Activated gamma-delta T cell treated with Interleukin-2 at 50 U/mL for 16 hours (primary cell): Measurements from ENCODE around the gene DVL2.

Experiments used
- DNase-seq: peaks from one replicate; pipeline ENCODE4 v3.0.0-alpha.2; 2020

DVL2 gene

GRCh38 chr17:7237266-7237760, 3.0 kb upstream of the DVL2 start:
- no peak for DNase-seq

GRCh38 chr17:7236808-7237207, 2.5 kb upstream of the DVL2 start:
- DNase-seq, result no peak

GRCh38 chr17:7235693-7236665, 1.7 kb upstream of the DVL2 start:
- no peak for DNase-seq

GRCh38 chr17:7233701-7234082, 625 bp downstream of the DVL2 start:
- DNase-seq, result no peak

- DNase-seq, result no peak
Measured at GRCh38 chr17:7232114-7232513, 2.2 kb downstream of the DVL2 start.

- no peak for DNase-seq
Measured at GRCh38 chr17:7229504-7229903, 4.8 kb downstream of the DVL2 start.

- no peak for DNase-seq
Measured at GRCh38 chr17:7228920-7229319, 5.4 kb downstream of the DVL2 start.

- DNase-seq, result no peak
Measured at GRCh38 chr17:7226721-7227710, 7.3 kb downstream of the DVL2 start.

GRCh38 chr17:7225711-7226331, 8.5 kb downstream of the DVL2 start:
- no peak for DNase-seq

GRCh38 chr17:7224661-7225111, 9.6 kb downstream of the DVL2 start:
- no peak for DNase-seq

GRCh38 chr17:7224110-7224509, 10.2 kb downstream of the DVL2 start:
- DNase-seq, result no peak

GRCh38 chr17:7223375-7223774, 10.9 kb downstream of the DVL2 start:
- DNase-seq, result no peak

- no peak for DNase-seq
Measured at GRCh38 chr17:7222972-7223292, 11.4 kb downstream of the DVL2 start.

GRCh38 chr17:7222093-7222971, 12.0 kb downstream of the DVL2 start:
- no peak for DNase-seq

GRCh38 chr17:7221278-7222092, 12.8 kb downstream of the DVL2 start:
- DNase-seq, result no peak

- DNase-seq, result peak; percentile 56
Measured at GRCh38 chr17:7220593-7221277, 13.6 kb downstream of the DVL2 start.

GRCh38 chr17:7219812-7220592, 14.3 kb downstream of the DVL2 start, which contains the start of the genes ACADVL and DLG4:
Gene ACADVL (plus strand): TSS chr17:7219938. CDS start chr17:7219985, 47 bp downstream.
Gene DLG4 (minus strand): TSS chr17:7219836.
- DNase-seq, result peak; percentile 78

GRCh38 chr17:7219229-7219811, 15.0 kb downstream of the DVL2 start:
- DNase-seq, result no peak

GRCh38 chr17:7218758-7219157, 15.6 kb downstream of the DVL2 start:
- no peak for DNase-seq
